ENCODE data around the gene RIPPLY1. TPM values are rescaled to one million over a fixed set of nuclear protein-coding genes. Genes with fewer than 3 reads are reported as not detected.
"Not testable (repeated sequence)": the region's sequence is repeated elsewhere in the genome, so short reads cannot be mapped to it uniquely, and the experiment has no call there.

The RIPPLY1 gene
- total RNA-seq, 1 experiment from 2014 or later: not detected

- DNase-seq: no peak
- H3K4me3 ChIP-seq: no peak overlapping the region
- no peaks in the 10 kb centered on the region for H3K9me3 ChIP-seq
- no peaks in the 10 kb centered on the region for H3K36me3 ChIP-seq
- H3K27me3 ChIP-seq: no peaks in the 10 kb centered on the region
Observed at GRCh38 chrX:106891762-106892460, 11.2 kb downstream of the RIPPLY1 start.

GRCh38 chrX:106889468-106889867 is 13.7 kb downstream of the RIPPLY1 start:
- no peaks in the 10 kb centered on the region for H3K9me3 ChIP-seq
- H3K27me3 ChIP-seq: no peaks in the 10 kb centered on the region
- DNase-seq: no peak
- no peaks in the 10 kb centered on the region for H3K36me3 ChIP-seq
- no peak overlapping the region for H3K4me3 ChIP-seq

- DNase-seq: no peak
Observed at GRCh38 chrX:106875151-106875550, 28.0 kb downstream of the RIPPLY1 start.

GRCh38 chrX:106874075-106874474 is 29.1 kb downstream of the RIPPLY1 start:
- Histone ChIP-seq H3K9me3 (no peaks in the 10 kb centered on the region), H3K27me3 (no peaks in the 10 kb centered on the region), H3K36me3 (no peaks in the 10 kb centered on the region), H3K4me3 (no peak overlapping the region)
- DNase-seq: no peak

More at GRCh38 chrX:106875151-106875550, 28.0 kb downstream of the RIPPLY1 start:
- Histone ChIP-seq H3K9me3 (no peaks in the 10 kb centered on the region), H3K4me3 (no peak overlapping the region), H3K27me3 (no peaks in the 10 kb centered on the region), H3K36me3 (no peaks in the 10 kb centered on the region)

GRCh38 chrX:106872796-106873195 is 30.3 kb downstream of the RIPPLY1 start:
- H3K9me3 ChIP-seq, H3K4me3 ChIP-seq, DNase-seq, H3K36me3 ChIP-seq, H3K27me3 ChIP-seq: not testable (repeated sequence)

- H3K36me3 ChIP-seq: no peaks in the 10 kb centered on the region
- H3K27me3 ChIP-seq: no peaks in the 10 kb centered on the region
- no peak overlapping the region for H3K4me3 ChIP-seq
- DNase-seq: no peak
- H3K9me3 ChIP-seq: no peaks in the 10 kb centered on the region
Observed at GRCh38 chrX:106863697-106864096, 39.4 kb downstream of the RIPPLY1 start.

- no peak overlapping the region for H3K4me3 ChIP-seq
- H3K36me3 ChIP-seq: no peaks in the 10 kb centered on the region
- no peaks in the 10 kb centered on the region for H3K9me3 ChIP-seq
- no peak for DNase-seq
- no peaks in the 10 kb centered on the region for H3K27me3 ChIP-seq
Observed at GRCh38 chrX:106862972-106863688, 40.0 kb downstream of the RIPPLY1 start.

Other genes with a start within 250 kb of the RIPPLY1 start
- 0.30 TPM in 1 of 2 replicates, not detected in the other for gene RNF128, start 176.6 kb downstream of the RIPPLY1 start, total RNA-seq (2014; rRNA removed; shearing (Covaris generic); ENCODE audit: low replicate concordance)
- 0.82 and 2.5 TPM in 2 replicates for gene TBC1D8B, start 100.7 kb downstream of the RIPPLY1 start, total RNA-seq (2014; rRNA removed; shearing (Covaris generic); ENCODE audit: low replicate concordance)
- gene CLDN2, start 17.1 kb upstream of the RIPPLY1 start, total RNA-seq (2014; rRNA removed; shearing (Covaris generic); ENCODE audit: low replicate concordance): not detected in 2 replicates
- gene MORC4, start 96.9 kb upstream of the RIPPLY1 start, total RNA-seq (2014; rRNA removed; shearing (Covaris generic); ENCODE audit: low replicate concordance): 15.8 and 26.2 TPM in 2 replicates
- gene RBM41, start 215.5 kb upstream of the RIPPLY1 start, total RNA-seq (2014; rRNA removed; shearing (Covaris generic); ENCODE audit: low replicate concordance): 12.2 and 19.9 TPM in 2 replicates